ENCODE data around the gene HBM. TPM values are rescaled to one million over a fixed set of nuclear protein-coding genes. Genes with fewer than 3 reads are reported as not detected.
"Not testable (repeated sequence)": the region's sequence is repeated elsewhere in the genome, so short reads cannot be mapped to it uniquely, and the experiment has no call there.

The HBM gene
- total RNA-seq, 8 experiments from 2014 or later, result not detected

DNA sequence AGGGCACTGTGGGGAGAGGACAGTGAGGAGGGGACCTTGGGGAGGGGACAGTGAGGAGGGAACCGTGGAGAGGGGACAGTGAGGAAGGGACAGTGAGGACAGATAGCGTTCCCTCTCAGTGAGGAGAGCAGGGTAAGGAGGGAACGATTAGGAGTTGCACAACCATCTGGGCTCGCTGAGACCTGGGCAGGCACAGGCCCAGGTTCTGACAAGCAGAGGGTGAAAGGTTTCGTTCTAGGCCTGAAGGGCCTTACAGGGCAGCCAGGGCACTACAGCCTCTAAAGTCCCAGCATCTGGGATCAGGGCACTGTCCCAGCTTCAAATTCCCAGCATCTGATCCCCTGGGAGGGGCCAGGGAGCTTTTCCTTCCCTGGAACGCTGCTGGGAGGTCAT lies 12.7 kb upstream of the HBM start:
- ATAC-seq (replicated peaks in 6 of 8), result peak in 4 of 8 experiments; percentile 4 to 24 (median 12)

DNA sequence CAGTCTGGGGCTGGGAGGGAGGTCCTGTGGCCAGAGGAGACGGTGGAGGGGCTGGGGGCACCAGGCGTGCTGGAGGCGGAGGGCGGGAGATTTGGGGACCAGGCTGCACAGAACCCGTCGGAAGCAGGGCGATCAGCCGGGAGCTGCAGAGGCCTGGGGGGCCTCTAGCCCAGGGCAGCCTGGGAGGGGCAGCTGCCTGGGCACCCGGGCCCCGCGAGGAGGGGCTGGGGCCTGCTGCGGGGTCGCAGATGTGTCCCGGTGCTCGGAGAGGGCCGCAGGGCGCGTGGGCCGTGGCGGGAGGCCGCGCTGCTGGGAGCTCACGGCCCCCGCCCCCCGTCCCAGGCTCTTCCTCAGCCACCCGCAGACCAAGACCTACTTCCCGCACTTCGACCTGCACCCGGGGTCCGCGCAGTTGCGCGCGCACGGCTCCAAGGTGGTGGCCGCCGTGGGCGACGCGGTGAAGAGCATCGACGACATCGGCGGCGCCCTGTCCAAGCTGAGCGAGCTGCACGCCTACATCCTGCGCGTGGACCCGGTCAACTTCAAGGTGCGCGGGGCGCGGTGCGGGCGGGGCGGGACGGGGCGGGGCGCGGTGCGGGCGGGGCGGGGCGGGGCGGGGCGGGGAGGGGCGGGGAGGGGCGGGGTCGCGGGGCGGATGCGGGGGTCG lies 12.1 kb upstream of the HBM start:
- ATAC-seq (replicated peaks in 6 of 8), result peak in 6 of 8 experiments; percentile 41 to 78 (median 74)
- in situ Hi-C loops (cut with MboI; ENCODE audit: low pct_unique_long_range_greater_than_20kb in 2 of 9, low sequenced_read_pairs in 9 of 9, unreplicated experiment in 9 of 9); H3K27ac ChIP-seq; H3K4me3 ChIP-seq; H3K4me1 ChIP-seq (replicated peaks in 1 of 2): not testable (repeated sequence)
- WGBS, 10 experiments, result no CpG with 5 or more reads among the region's 74 CpGs

More for the DNA sequence above, 12.7 kb upstream of the HBM start:
- no CpG with 5 or more reads among the region's 6 CpGs for WGBS, 10 experiments
- H3K27ac ChIP-seq; H3K4me3 ChIP-seq; in situ Hi-C loops (cut with MboI; ENCODE audit: low pct_unique_long_range_greater_than_20kb in 2 of 9, low sequenced_read_pairs in 9 of 9, unreplicated experiment in 9 of 9); H3K4me1 ChIP-seq (replicated peaks in 1 of 2): not testable (repeated sequence)

DNA sequence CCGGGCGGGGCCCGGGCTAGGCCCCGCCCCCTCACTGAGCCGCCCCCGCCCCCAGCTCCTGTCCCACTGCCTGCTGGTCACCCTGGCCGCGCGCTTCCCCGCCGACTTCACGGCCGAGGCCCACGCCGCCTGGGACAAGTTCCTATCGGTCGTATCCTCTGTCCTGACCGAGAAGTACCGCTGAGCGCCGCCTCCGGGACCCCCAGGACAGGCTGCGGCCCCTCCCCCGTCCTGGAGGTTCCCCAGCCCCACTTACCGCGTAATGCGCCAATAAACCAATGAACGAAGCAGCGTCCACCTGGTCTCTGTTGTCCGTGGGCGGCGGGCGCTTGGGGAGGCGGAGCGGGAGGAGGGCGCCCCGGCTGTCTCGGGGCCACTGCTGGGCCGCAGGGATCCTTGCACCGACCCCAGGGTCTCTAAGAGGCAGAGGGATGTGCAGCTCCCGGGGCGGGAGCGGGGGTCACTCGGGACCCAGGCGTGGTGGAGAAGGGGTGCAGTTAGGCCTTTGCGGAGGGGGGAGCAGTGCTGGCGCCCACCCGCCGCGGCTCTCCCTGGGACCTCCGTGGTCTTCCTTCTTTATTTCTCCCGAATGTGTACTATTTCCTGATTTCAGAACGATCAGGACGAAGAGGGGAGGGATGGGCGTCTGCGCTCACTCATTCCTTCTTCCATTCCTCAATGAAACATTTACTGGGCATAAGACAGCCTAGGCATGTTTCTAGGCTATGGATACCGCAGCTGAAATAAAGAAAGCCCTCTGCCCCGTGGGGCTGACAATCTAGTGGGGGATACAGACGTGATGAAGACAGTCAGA lies 11.4 kb upstream of the HBM start:
- no peak overlapping the region for H3K27ac ChIP-seq
- H3K4me3 ChIP-seq, result peak overlapping the region; percentile 10 to 46 (median 36)
- 0 to 15% (median 5%) methylated on average over 1 to 7 of the region's 59 CpGs; no CpG with 5 or more reads in 2 of the 10 experiments for WGBS, 10 experiments
- peak in 6 of 8 experiments; percentile 71 to 83 (median 76) for ATAC-seq (replicated peaks in 6 of 8)
- peaks cover 0 to 6% of the 10 kb centered on the region in 2 donors for H3K4me1 ChIP-seq (replicated peaks in 1 of 2)
- in situ Hi-C loops (cut with MboI; ENCODE audit: low pct_unique_long_range_greater_than_20kb in 2 of 9, low sequenced_read_pairs in 9 of 9, unreplicated experiment in 9 of 9), result no loop called here

DNA sequence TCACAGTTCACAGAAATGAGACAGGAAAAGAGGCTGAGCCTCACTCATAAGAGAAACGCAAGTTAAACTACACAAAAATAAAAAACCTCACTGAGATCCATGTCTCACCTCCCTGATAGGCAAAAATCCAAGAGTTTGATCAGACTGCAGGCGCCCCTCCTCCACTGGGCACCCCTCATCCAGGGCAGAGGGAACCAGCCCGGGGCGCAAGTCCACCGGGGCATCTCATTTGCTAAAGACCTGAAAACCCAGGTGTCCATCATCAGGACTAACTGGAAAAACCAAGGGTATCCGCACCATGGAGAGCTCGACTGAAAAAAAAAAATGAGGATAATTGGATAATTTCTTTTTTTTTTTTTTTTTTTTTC lies 10.8 kb upstream of the HBM start:
- WGBS, 10 experiments, result 20 to 87% (median 59%) methylated on average over 1 to 6 of the region's 7 CpGs
- no peak overlapping the region for H3K27ac ChIP-seq
- H3K4me3 ChIP-seq, result peak overlapping the region in 2 of 5 donors; percentile 40 to 46
- in situ Hi-C loops (cut with MboI; ENCODE audit: low pct_unique_long_range_greater_than_20kb in 2 of 9, low sequenced_read_pairs in 9 of 9, unreplicated experiment in 9 of 9), result no loop called here
- peaks cover 0 to 6% of the 10 kb centered on the region in 2 donors for H3K4me1 ChIP-seq (replicated peaks in 1 of 2)
- ATAC-seq (replicated peaks in 6 of 8), result no peak

DNA sequence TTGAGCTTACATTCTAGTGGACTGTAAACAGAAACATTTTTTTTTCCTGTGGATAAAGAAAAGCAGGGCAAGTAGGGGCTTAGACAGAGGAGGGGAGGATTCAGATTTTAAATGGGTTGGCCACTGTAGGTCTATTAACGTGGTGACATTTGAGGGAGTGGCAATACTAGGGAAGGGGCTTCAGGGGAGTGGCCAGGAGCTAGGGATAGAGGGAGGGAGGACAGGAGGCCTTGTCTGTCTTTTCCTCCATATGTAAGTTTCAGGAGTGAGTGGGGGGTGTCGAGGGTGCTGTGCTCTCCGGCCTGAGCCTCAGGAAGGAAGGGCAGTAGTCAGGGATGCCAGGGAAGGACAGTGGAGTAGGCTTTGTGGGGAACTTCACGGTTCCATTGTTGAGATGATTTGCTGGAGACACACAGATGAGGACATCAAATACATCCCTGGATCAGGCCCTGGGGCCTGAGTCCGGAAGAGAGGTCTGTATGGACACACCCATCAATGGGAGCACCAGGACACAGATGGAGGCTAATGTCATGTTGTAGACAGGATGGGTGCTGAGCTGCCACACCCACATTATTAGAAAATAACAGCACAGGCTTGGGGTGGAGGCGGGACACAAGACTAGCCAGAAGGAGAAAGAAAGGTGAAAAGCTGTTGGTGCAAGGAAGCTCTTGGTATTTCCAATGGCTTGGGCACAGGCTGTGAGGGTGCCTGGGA lies 6.5 kb upstream of the HBM start:
- 0 to 47% (median 30%) methylated on average over 2 to 5 of the region's 6 CpGs; no CpG with 5 or more reads in 2 of the 10 experiments for WGBS, 10 experiments
- peak in 2 of 8 experiments; percentile 57 to 61 for ATAC-seq (replicated peaks in 6 of 8)
- Histone ChIP-seq H3K4me1 (replicated peaks in 1 of 2) (peaks cover 0 to 6% of the 10 kb centered on the region in 2 donors), H3K4me3 (no peak overlapping the region), H3K27ac (no peak overlapping the region)
- in situ Hi-C loops (cut with MboI; ENCODE audit: low pct_unique_long_range_greater_than_20kb in 2 of 9, low sequenced_read_pairs in 9 of 9, unreplicated experiment in 9 of 9), result no loop called here

DNA sequence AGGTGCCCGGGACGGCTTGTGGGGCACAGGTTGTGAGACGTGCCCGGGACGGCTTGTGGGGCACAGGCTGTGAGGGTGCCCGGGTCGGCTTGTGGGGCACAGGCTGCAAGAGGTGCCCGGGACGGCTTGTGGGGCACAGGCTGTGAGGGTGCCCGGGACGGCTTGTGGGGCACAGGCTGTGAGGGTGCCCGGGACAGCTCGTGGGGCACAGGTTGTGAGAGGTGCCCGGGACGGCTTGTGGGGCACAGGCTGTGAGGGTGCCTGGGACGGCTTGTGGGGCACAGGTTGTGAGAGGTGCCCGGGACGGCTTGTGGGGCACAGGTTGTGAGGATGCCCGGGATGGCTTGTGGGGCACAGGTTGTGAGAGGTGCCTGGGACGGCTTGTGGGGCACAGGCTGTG lies 5.5 kb upstream of the HBM start:
- not testable (repeated sequence) for H3K4me1 ChIP-seq (replicated peaks in 1 of 2)
- WGBS, 10 experiments, result no CpG with 5 or more reads among the region's 20 CpGs

DNA sequence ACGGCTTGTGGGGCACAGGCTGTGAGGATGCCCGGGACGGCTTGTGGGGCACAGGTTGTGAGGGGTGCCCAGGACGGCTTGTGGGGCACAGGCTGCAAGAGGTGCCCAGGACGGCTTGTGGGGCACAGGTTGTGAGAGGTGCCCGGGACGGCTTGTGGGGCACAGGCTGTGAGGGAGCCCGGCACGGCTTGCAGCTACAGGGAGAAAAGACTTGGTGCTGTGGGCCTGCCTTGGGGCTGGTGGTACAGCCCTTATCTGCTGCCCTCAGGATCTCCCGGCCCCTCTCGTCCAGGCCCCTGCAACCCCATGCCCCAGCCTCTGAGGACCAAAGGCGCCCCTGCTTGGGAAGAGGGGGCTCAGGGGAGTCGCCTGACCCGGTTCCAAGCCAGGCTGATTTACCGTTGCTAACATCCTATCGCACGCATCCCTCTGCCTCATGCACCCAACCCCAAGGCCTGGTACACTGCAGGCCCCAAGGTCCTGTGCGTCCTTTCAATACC lies 5.0 kb upstream of the HBM start:
- no peak for ATAC-seq (replicated peaks in 6 of 8)
- no peak overlapping the region for H3K27ac ChIP-seq
- in situ Hi-C loops (cut with MboI; ENCODE audit: low pct_unique_long_range_greater_than_20kb in 2 of 9, low sequenced_read_pairs in 9 of 9, unreplicated experiment in 9 of 9), result no loop called here
- no peak overlapping the region for H3K4me3 ChIP-seq
- 60 to 70% methylated on average over 1 to 2 of the region's 18 CpGs; no CpG with 5 or more reads in 8 of the 10 experiments for whole genome bisulfite sequencing, 10 experiments
- peaks cover 6 to 8% of the 10 kb centered on the region in 2 donors for H3K4me1 ChIP-seq (replicated peaks in 1 of 2)

More for the DNA sequence above, 5.5 kb upstream of the HBM start:
- ATAC-seq (replicated peaks in 6 of 8); H3K27ac ChIP-seq; in situ Hi-C loops (cut with MboI; ENCODE audit: low pct_unique_long_range_greater_than_20kb in 2 of 9, low sequenced_read_pairs in 9 of 9, unreplicated experiment in 9 of 9); H3K4me3 ChIP-seq: not testable (repeated sequence)

DNA sequence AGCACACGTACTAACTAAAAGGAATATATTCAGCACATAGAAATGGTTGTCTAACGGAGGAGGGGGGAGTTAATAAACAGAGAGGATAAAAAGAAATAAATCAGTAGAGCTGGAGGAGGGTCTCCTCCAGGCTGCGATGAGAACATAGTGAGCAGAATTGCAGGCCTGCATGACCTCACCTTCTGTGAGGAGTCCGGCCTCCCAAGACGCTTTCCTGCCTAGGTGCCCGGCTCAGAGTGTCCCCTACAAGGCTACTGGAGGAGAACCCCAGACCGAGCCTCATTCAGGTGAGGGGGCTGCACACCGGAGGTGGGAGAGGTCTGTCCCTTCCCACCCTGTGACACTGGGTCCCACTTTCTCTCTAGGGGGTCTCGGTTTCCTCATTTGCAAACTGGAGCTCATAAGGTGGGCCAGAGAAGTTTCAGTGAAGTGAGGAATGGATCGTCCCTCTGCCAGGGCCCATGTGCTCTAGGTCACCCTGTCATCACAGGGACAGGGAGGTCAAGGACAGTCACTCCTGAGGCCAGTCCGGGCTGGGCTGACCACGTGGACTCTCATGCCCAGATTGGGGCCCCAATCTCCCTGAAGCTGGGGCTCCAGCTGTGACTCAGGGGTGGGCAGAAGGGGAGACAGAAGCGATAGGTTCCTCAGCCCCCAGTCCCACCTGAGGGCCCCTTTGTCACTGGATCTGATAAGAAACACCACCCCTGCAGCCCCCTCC lies 3.3 kb upstream of the HBM start:
- Histone ChIP-seq H3K4me3 (no peak overlapping the region), H3K4me1 (replicated peaks in 1 of 2) (peaks cover 17 to 23% of the 10 kb centered on the region in 2 donors), H3K27ac (no peak overlapping the region)
- in situ Hi-C loops (cut with MboI; ENCODE audit: low pct_unique_long_range_greater_than_20kb in 2 of 9, low sequenced_read_pairs in 9 of 9, unreplicated experiment in 9 of 9), result no loop called here
- WGBS, 10 experiments, result 77 to 100% (median 92%) methylated on average over 1 to 4 of the region's 13 CpGs; no CpG with 5 or more reads in 1 of the 10 experiments
- ATAC-seq (replicated peaks in 6 of 8), result no peak

DNA sequence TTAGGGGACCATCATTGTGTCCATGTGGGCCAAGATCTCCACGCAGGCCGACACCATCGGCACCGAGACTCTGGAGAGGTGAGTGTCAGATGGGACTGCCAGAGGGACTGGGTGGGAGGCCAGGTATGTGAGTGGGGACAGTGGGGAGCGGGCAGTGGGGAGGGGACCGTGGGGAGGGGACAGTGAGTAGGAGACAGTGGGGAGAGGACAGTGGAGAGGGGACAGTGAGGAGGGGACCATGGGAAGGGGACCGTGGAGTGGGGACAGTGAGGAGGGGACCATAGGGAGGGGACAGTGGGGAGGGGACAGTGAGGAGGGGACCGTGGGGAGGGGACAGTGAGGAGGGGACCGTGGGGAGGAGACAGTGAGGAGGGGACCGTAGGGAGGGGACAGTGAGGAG lies 2.6 kb upstream of the HBM start:
- ATAC-seq (replicated peaks in 6 of 8); H3K27ac ChIP-seq; H3K4me3 ChIP-seq; in situ Hi-C loops (cut with MboI; ENCODE audit: low pct_unique_long_range_greater_than_20kb in 2 of 9, low sequenced_read_pairs in 9 of 9, unreplicated experiment in 9 of 9): not testable (repeated sequence)
- no CpG with 5 or more reads among the region's 10 CpGs for WGBS, 10 experiments
- H3K4me1 ChIP-seq (replicated peaks in 1 of 2), result peaks cover 17 to 23% of the 10 kb centered on the region in 2 donors

DNA sequence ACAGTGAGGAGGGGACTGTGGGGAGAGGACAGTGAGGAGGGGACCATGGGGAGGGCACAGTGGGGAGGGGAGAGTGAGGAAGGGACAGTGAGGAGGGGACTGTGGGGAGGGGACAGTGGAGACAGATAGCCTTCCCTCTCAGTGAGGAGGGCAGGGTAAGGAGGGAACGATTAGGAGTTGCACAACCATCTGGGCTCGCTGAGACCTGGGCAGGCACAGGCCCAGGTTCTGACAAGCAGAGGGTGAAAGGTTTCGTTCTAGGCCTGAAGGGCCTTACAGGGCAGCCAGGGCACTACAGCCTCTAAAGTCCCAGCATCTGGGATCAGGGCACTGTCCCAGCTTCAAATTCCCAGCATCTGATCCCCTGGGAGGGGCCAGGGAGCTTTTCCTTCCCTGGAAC lies 2.1 kb upstream of the HBM start:
- ATAC-seq (replicated peaks in 6 of 8), result peak in 5 of 8 experiments; percentile 4 to 19 (median 17)
- H3K4me3 ChIP-seq; H3K27ac ChIP-seq; in situ Hi-C loops (cut with MboI; ENCODE audit: low pct_unique_long_range_greater_than_20kb in 2 of 9, low sequenced_read_pairs in 9 of 9, unreplicated experiment in 9 of 9): not testable (repeated sequence)
- peaks cover 17 to 23% of the 10 kb centered on the region in 2 donors for H3K4me1 ChIP-seq (replicated peaks in 1 of 2)
- WGBS, 10 experiments, result no CpG with 5 or more reads among the region's 3 CpGs

DNA sequence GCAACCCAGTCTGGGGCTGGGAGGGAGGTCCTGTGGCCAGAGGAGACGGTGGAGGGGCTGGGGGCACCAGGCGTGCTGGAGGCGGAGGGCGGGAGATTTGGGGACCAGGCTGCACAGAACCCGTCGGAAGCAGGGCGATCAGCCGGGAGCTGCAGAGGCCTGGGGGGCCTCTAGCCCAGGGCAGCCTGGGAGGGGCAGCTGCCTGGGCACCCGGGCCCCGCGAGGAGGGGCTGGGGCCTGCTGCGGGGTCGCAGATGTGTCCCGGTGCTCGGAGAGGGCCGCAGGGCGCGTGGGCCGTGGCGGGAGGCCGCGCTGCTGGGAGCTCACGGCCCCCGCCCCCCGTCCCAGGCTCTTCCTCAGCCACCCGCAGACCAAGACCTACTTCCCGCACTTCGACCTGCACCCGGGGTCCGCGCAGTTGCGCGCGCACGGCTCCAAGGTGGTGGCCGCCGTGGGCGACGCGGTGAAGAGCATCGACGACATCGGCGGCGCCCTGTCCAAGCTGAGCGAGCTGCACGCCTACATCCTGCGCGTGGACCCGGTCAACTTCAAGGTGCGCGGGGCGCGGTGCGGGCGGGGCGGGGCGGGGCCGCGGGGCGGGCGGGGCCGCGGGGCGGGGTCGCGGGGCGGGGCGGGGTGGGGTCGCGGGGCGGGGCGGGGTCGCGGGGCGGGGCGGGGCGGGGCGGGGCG lies 1.5 kb upstream of the HBM start:
- H3K27ac ChIP-seq; H3K4me3 ChIP-seq; in situ Hi-C loops (cut with MboI; ENCODE audit: low pct_unique_long_range_greater_than_20kb in 2 of 9, low sequenced_read_pairs in 9 of 9, unreplicated experiment in 9 of 9): not testable (repeated sequence)
- ATAC-seq (replicated peaks in 6 of 8), result peak in 6 of 8 experiments; percentile 41 to 76 (median 71)
- H3K4me1 ChIP-seq (replicated peaks in 1 of 2), result peaks cover 17 to 23% of the 10 kb centered on the region in 2 donors
- no CpG with 5 or more reads among the region's 80 CpGs for WGBS, 10 experiments

All from motor neuron (in vitro differentiated cells).